Activated CD4-positive, CD25-positive, alpha-beta regulatory T cell treated with anti-CD3 and anti-CD28 coated beads, Interleukin-2, amount 50 U/mL, for 72 hours (primary cell): ENCODE results near the gene PDZD2.

Experiments used
- DNase-seq: peaks from one replicate; pipeline ENCODE4 v3.0.0; 2021

The PDZD2 gene

GRCh38 chr5:31888564-31888963 is 249.6 kb downstream of the PDZD2 start:
- DNase-seq: no peak

- no peak for DNase-seq
These were observed 250.2 kb downstream of the PDZD2 start for GRCh38 chr5:31889001-31889561.

GRCh38 chr5:31890046-31890445 is 251.1 kb downstream of the PDZD2 start:
- DNase-seq: no peak

- no peak for DNase-seq
These were observed 255.2 kb downstream of the PDZD2 start for GRCh38 chr5:31894141-31894540.

GRCh38 chr5:31895199-31895820 is 256.4 kb downstream of the PDZD2 start:
- DNase-seq: no peak

- DNase-seq: no peak
These were observed 259.2 kb downstream of the PDZD2 start for GRCh38 chr5:31898036-31898632.

- DNase-seq: no peak
These were observed 261.4 kb downstream of the PDZD2 start for GRCh38 chr5:31900296-31900865.

GRCh38 chr5:31901807-31902530 is 263.0 kb downstream of the PDZD2 start:
- DNase-seq: no peak

GRCh38 chr5:31908396-31908795 is 269.5 kb downstream of the PDZD2 start:
- DNase-seq: no peak

- no peak for DNase-seq
These were observed 270.1 kb downstream of the PDZD2 start for GRCh38 chr5:31909073-31909472.

GRCh38 chr5:31911291-31912265 is 272.6 kb downstream of the PDZD2 start:
- DNase-seq: no peak

- no peak for DNase-seq
These were observed 274.9 kb downstream of the PDZD2 start for GRCh38 chr5:31913808-31914207.

GRCh38 chr5:31916327-31916726 is 277.4 kb downstream of the PDZD2 start:
- DNase-seq: no peak

- no peak for DNase-seq
These were observed 279.8 kb downstream of the PDZD2 start for GRCh38 chr5:31918739-31919138.

GRCh38 chr5:31921852-31922305 is 282.9 kb downstream of the PDZD2 start:
- no peak for DNase-seq

GRCh38 chr5:31924005-31924404 is 285.1 kb downstream of the PDZD2 start:
- DNase-seq: no peak

GRCh38 chr5:31931874-31932273 is 292.9 kb downstream of the PDZD2 start:
- no peak for DNase-seq

- DNase-seq: no peak
These were observed 295.2 kb downstream of the PDZD2 start for GRCh38 chr5:31934156-31934555.

- DNase-seq: no peak
These were observed 296.8 kb downstream of the PDZD2 start for GRCh38 chr5:31935496-31936369.

- no peak for DNase-seq
These were observed 297.8 kb downstream of the PDZD2 start for GRCh38 chr5:31936683-31937082.

- DNase-seq: no peak
These were observed 298.3 kb downstream of the PDZD2 start for GRCh38 chr5:31937226-31937625.
